ENCODE data around the gene PGA3. TPM values are rescaled to one million over a fixed set of nuclear protein-coding genes. Genes with fewer than 3 reads are reported as not detected.

Gene PGA3
- total and polyA plus RNA-seq, 11 donors: 0.16 to 3.1 (median 1.4) TPM; not detected in 5

- Histone ChIP-seq H3K36me3 (peaks cover 0 to 12% (median 0%) of the 10 kb centered on the region in 9 donors), H3K4me1 (peaks cover 0 to 68% (median 40%) of the 10 kb centered on the region in 12 donors), H3K4me3 (no peak overlapping the region), H3K9me3 (peaks cover 0 to 19% (median 10%) of the 10 kb centered on the region in 12 donors), H3K27ac (no peak overlapping the region), H3K27me3 (no peaks in the 10 kb centered on the region)
- WGBS, 4 donors: 88 to 91% (median 90%) methylated on average over 5 of the region's 5 CpGs
- no peak for DNase-seq
- intact Hi-C loops (cut with DNase I): no loop called here
- TF ChIP-seq POLR2A (IDR thresholded peaks at IDR 0.05): no peak
- TF ChIP-seq CTCF (IDR thresholded peaks at IDR 0.05): no peak
- no peak for ATAC-seq
Measured at GRCh38 chr11:61155741-61156140, 47.6 kb upstream of the PGA3 start.

GRCh38 chr11:61157743-61158142 lies 45.6 kb upstream of the PGA3 start:
- Histone ChIP-seq H3K27me3 (no peaks in the 10 kb centered on the region), H3K36me3 (peaks cover 0 to 12% (median 0%) of the 10 kb centered on the region in 9 donors), H3K4me3 (no peak overlapping the region), H3K4me1 (peaks cover 0 to 63% (median 33%) of the 10 kb centered on the region in 12 donors), H3K9me3 (peaks cover 0 to 19% (median 10%) of the 10 kb centered on the region in 12 donors), H3K27ac (peak overlapping the region in 2 of 12 donors; percentile 10 to 99)
- TF ChIP-seq CTCF (IDR thresholded peaks at IDR 0.05): no peak
- no peak for TF ChIP-seq POLR2A (IDR thresholded peaks at IDR 0.05)
- ATAC-seq (no peak), DNase-seq (no peak)
- intact Hi-C loops (cut with DNase I): no loop called here
- WGBS, 4 donors: 80 to 91% (median 81%) methylated on average over 3 of the region's 3 CpGs

DNA sequence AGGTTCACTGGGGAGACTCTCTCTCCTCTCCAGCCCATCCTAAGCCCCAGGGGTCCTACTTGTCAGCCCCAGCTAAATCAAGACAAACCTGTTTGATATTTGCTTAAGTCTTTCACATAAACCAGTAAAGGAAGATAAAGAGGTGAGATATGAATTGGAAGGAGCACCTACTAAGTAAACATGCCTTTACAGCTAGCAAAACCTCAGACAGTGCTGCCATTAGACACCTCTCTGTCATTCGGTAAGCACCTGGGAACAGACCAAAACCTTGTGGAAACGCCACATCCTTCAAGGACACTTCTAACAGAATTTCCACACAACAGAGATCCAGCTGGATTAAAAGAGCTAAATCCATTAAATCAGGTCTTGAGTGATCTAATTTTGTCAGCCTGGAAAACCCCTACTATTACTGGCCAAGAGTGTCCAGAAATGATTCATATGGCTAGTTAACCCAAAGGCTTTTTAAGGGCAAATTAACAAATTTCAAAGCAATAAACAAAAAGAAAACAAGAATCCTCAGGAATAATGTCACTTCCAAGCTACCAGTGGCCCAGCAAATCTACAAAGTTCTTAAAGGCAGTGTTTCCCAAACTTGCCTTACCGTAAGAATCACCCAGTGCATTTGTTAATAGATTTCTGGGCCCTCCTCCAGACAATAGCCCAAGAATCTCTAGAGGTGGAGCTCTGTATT lies 44.5 kb upstream of the PGA3 start:
- Histone ChIP-seq H3K36me3 (peaks cover 0 to 12% (median 0%) of the 10 kb centered on the region in 9 donors), H3K4me3 (no peak overlapping the region), H3K27me3 (no peaks in the 10 kb centered on the region), H3K27ac (peak overlapping the region in 7 of 12 donors; percentile 4 to 99 (median 43)), H3K4me1 (peaks cover 0 to 60% (median 23%) of the 10 kb centered on the region in 12 donors), H3K9me3 (peaks cover 0 to 19% (median 10%) of the 10 kb centered on the region in 12 donors)
- intact Hi-C loops (cut with DNase I): no loop called here
- TF ChIP-seq POLR2A (IDR thresholded peaks at IDR 0.05) (no peak), CTCF (IDR thresholded peaks at IDR 0.05) (no peak)
- 30 to 40% (median 35%) methylated on average over 3 of the region's 3 CpGs for WGBS, 4 donors
- DNase-seq (no peak), ATAC-seq (no peak)

- ATAC-seq (no peak), DNase-seq (peak in 1 of 5 donors; percentile 19)
- intact Hi-C loops (cut with DNase I): loop anchor here in 1 of 10 donors (10.0 kb wide), 2 partner anchors 56 to 326 kb away; partner anchors contain the start of gene CD5
- Histone ChIP-seq H3K36me3 (peaks cover 0 to 9% (median 0%) of the 10 kb centered on the region in 9 donors), H3K4me3 (peak overlapping the region; percentile 66 to 97 (median 82)), H3K9me3 (peaks cover 0 to 3% (median 0%) of the 10 kb centered on the region in 12 donors), H3K27me3 (no peaks in the 10 kb centered on the region), H3K4me1 (peaks cover 0 to 67% (median 23%) of the 10 kb centered on the region in 12 donors), H3K27ac (peak overlapping the region; percentile 90 to 99 (median 98))
- TF ChIP-seq CTCF (IDR thresholded peaks at IDR 0.05) (no peak), POLR2A (IDR thresholded peaks at IDR 0.05) (no peak)
- 13 to 18% (median 17%) methylated on average over 18 to 25 of the region's 25 CpGs for WGBS, 4 donors
Measured at GRCh38 chr11:61160487-61161189, 42.7 kb upstream of the PGA3 start.

Measured in heart left ventricle (tissue), 16 donors.